Vagina (tissue), 2 donors: ENCODE measurements around the gene ZFHX3.

Source experiments
- CTCF ChIP-seq, 3 experiments: fragments of 450-650 bp in 2 of 3; fragments of 200-600 bp in 1 of 3; sonication (generic) in 1 of 3; IDR thresholded peaks; one replicate each; pipeline ENCODE4 v1.5.1; 2017 to 2019; ENCODE audit warnings: antibody characterized with exemption in 3 of 3, mild to moderate bottlenecking in 2 of 3, moderate library complexity in 2 of 3
- POLR2AphosphoS5 ChIP-seq, 2 donors: sonication (generic); formaldehyde crosslinking; IDR thresholded peaks; one replicate each; pipeline ENCODE4 v1.9.0; 2017; ENCODE audit warnings: antibody characterized with exemption in 2 of 2, mild to moderate bottlenecking in 2 of 2, low read depth in 1 of 2; ENCODE audit not compliant: insufficient read depth in 1 of 2

DNA sequence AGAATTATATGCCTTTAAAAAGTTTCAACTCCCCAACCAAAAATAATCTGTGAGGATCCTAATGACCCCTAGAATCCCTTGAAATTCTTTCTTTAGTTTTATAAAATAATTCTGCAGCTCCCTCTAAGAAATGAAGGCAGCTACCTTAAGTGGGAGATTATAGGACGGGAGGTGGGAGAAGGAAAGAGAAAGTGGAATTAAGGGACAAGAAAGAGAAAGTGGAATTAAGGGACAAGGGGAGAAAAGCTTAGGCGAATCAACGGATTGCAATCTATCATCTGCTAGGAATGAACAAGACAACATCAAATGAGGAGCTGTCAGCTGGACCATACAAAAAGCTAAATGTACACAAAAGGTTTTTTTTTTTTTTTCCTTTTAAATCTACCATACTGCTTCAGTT, 262.0 kb downstream of the ZFHX3 start:
- TF ChIP-seq CTCF (IDR thresholded peaks at IDR 0.05) (no peak), POLR2AphosphoS5 (IDR thresholded peaks at IDR 0.05; ENCODE audit: insufficient read depth in 1 of 2, low read depth in 1 of 2) (no peak)
